Activated CD8-positive, alpha-beta T cell treated with anti-CD3 and anti-CD28 coated beads for 36 hours (primary cell): ENCODE measurements around the gene TBC1D16. TPM values are rescaled to one million over a fixed set of nuclear protein-coding genes. Genes with fewer than 3 reads are reported as not detected.

Experiments used
- ATAC-seq: fragments of 200-7000 bp; cut with Tn5 transposase; one replicate; pipeline ENCODE4 v1.10.0; 2021; ENCODE audit warnings: mild to moderate bottlenecking, moderate library complexity
- CTCF ChIA-PET: fragments of 350-600 bp; sonication (Branson Sonifier 250); formaldehyde crosslinking; loops from one replicate; lab custom pipeline; 2021; ENCODE audit warnings: antibody characterized with exemption; lab: Charles Lee
- POLR2A ChIA-PET: fragments of 350-600 bp; sonication (Branson Sonifier 250); formaldehyde crosslinking; loops from one replicate; lab custom pipeline; 2021; ENCODE audit warnings: antibody characterized with exemption; lab: Charles Lee
- DNase-seq: peaks from one replicate; pipeline ENCODE4 v3.0.0-alpha.2; 2020
- H3K27ac Mint-ChIP-seq: one replicate; pipeline ENCODE4 v1.8.0; 2021; ENCODE audit warnings: mild to moderate bottlenecking, mixed read lengths
- H3K27me3 Mint-ChIP-seq: one replicate; pipeline ENCODE4 v1.8.0; 2021; ENCODE audit warnings: mixed read lengths
- H3K36me3 Mint-ChIP-seq: one replicate; pipeline ENCODE4 v1.8.0; 2021; ENCODE audit warnings: low read depth, mixed read lengths
- H3K4me1 Mint-ChIP-seq: one replicate; pipeline ENCODE4 v1.8.0; 2021; ENCODE audit warnings: low read depth, mixed read lengths
- H3K4me3 Mint-ChIP-seq: one replicate; pipeline ENCODE4 v1.8.0; 2021; ENCODE audit warnings: mild to moderate bottlenecking, moderate library complexity, mixed read lengths
- H3K9me3 Mint-ChIP-seq: one replicate; pipeline ENCODE4 v1.8.0; 2021; ENCODE audit warnings: mixed read lengths
- CTCF ChIP-seq: fragments of 200-600 bp; IDR thresholded peaks from one replicate; pipeline ENCODE4 v1.8.0; 2022; ENCODE audit warnings: antibody characterized with exemption, mild to moderate bottlenecking
- intact Hi-C: fragments of 100-400 bp; cut with micrococcal nuclease; formaldehyde crosslinking; loops from one replicate; pipeline ENCODE4 v1.10.0; 2022
- total RNA-seq, 2 experiments: library from RNA; stranded (reverse); gene quantifications; one replicate each; pipeline ENCODE4 v1.2.3, GENCODE V29; 2021

Gene TBC1D16
- total RNA-seq, 2 experiments from 2014 or later: 9.6 to 12.0 TPM

- Mint-ChIP-seq H3K4me3 (no peak overlapping the region), H3K36me3 (no peaks in the 10 kb centered on the region)
- peak; percentile 57 for DNase-seq
Measured at GRCh38 chr17:79933863-79934652, 101.6 kb downstream of the TBC1D16 start.

DNA sequence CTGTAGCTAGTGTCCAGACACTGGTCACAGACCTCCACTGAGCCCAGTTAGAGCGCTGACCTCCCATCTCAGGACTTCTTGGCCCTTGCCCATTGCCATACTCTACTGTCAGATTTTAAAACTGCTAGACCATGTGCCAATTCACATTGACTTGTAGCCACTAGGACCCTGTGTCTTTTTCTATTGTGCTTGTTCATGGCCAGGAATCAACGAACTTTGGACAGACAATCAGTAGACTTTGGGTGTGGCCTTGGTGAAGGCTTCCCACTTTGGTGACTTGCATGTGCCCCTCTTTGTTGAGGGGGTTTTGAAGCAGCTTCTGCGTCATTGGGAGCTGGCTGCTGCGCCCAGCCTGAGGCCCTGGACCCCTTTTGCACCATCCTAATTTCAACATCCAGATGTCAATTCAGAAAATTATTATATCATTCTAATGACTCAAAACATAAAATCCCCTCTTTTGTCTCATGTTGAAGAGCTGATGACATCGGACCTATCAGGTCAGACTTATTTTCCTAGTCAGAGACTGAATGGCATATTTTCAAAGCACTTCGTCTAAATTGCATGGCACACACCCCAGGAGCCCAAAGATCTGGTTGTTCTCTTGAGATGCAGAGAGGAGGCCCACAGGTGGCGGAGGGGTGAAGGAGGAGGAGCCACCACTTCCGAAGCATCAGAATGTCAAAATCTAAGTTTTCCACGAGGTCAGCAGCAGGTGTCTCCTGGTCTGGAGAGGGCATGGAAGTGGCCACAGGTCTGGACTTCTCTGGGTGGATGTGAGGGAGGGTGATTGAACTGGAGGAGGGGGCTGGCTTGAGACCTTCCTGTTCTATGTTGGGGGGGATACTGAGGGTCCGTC lies 103.0 kb downstream of the TBC1D16 start:
- H3K36me3 Mint-ChIP-seq: no peaks in the 10 kb centered on the region
- ATAC-seq: no peak
- intact Hi-C loops: no loop called here
- H3K27ac Mint-ChIP-seq: peak overlapping the region; percentile 28
- H3K9me3 Mint-ChIP-seq: no peaks in the 10 kb centered on the region
- peaks cover 12% of the 10 kb centered on the region for H3K27me3 Mint-ChIP-seq
- no peak overlapping the region for H3K4me3 Mint-ChIP-seq
- TF ChIP-seq CTCF: no peak
- POLR2A ChIA-PET: no interaction called here
- peaks cover 64% of the 10 kb centered on the region for H3K4me1 Mint-ChIP-seq
- no peak for DNase-seq
- CTCF ChIA-PET: interaction anchor here (1.0 kb wide), 1 partner anchor 9 kb away, joined by 3 read pairs; no protein-coding TSS in a partner anchor

More at GRCh38 chr17:79933863-79934652, 101.6 kb downstream of the TBC1D16 start:
- CTCF ChIA-PET: no interaction called here
- peak; percentile 63 for ATAC-seq
- Mint-ChIP-seq H3K9me3 (no peaks in the 10 kb centered on the region), H3K27ac (no peak overlapping the region), H3K27me3 (peaks cover 10% of the 10 kb centered on the region), H3K4me1 (peaks cover 63% of the 10 kb centered on the region)
- POLR2A ChIA-PET: no interaction called here
- intact Hi-C loops: no loop called here
- TF ChIP-seq CTCF: no peak

DNA sequence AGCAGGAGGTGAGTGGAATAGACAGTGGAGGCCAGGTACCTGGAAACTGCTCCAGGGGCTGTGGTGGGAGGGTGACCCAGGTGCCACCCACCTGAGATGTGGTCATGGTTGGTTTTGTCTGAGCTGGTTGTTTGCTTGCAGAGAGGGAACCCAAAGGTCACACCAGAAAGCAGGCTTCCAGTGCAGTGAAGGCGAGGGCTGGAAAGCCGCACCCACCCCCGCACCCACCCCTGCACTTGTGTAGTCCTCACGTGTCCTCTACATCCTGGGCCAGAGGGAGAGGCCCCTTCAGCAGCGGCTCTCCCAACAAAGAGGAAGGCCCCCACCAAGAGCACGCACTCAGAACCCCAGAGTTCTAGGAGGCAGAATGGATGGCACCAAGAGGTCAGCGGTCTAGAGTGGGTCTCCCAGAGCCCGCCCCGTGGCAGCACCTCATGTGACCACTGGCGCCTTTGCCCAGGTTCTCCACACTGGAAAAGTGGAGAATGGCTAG lies 103.8 kb downstream of the TBC1D16 start:
- no peaks in the 10 kb centered on the region for H3K36me3 Mint-ChIP-seq
- H3K4me1 Mint-ChIP-seq: peaks cover 61% of the 10 kb centered on the region
- intact Hi-C loops: no loop called here
- TF ChIP-seq CTCF: no peak
- no peaks in the 10 kb centered on the region for H3K9me3 Mint-ChIP-seq
- no peak overlapping the region for H3K4me3 Mint-ChIP-seq
- ATAC-seq (peak; percentile 10), DNase-seq (peak; percentile 28)
- ChIA-PET CTCF (interaction anchor here (1.2 kb wide), 1 partner anchor 169 kb away, joined by 3 read pairs; no protein-coding TSS in a partner anchor), POLR2A (no interaction called here)
- H3K27me3 Mint-ChIP-seq: peaks cover 12% of the 10 kb centered on the region
- no peak overlapping the region for H3K27ac Mint-ChIP-seq

DNA sequence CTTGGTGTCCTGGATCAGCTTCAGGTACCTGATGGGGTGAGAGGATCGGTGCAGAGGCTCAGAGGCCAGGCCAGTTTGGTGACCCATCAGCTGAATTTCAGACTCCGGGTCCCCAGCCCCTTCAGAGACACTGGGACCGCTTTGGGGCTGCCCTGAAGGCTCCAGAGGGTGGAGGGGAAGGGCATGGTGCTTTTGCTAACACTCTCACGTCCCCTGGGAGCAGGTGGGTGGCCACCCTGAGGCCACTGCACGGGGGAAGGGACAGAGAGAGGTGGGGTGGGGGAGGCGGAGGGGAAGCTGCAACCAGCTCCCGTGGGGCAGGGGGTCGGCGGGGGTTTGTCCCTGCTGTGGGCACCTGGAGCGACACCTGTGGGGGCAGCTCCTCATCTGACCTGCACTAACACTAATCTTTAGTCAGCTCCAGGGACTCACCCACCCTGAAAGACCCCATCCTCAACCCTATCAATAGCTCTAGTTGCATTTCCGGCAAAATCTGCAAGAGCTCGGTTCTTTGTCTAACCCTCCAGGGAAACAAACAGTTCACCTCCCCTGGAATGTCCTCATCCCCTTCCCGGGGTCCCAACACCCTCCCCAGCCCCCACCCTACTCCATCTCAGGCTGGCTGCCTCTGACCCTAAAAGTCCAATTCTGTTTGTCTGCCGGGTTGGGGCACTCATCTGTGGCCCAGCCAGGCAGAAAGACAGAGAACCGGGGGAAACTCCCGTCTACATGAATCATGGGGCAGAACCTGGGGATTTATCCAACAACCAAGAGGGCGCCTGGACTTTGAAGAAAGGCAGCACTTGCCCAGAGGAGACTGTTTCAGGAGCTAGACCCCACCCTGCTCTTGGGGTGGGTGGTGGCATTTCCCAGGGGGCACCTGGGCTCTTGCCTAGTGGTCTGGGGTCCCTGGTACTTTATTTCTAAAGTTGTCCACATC lies 104.5 kb downstream of the TBC1D16 start:
- no peaks in the 10 kb centered on the region for H3K36me3 Mint-ChIP-seq
- DNase-seq: peak; percentile 51
- H3K4me3 Mint-ChIP-seq: no peak overlapping the region
- peaks cover 12% of the 10 kb centered on the region for H3K27me3 Mint-ChIP-seq
- ChIA-PET CTCF (interaction anchor here (1.2 kb wide), 1 partner anchor 168 kb away, joined by 3 read pairs; no protein-coding TSS in a partner anchor), POLR2A (interaction anchor here (0.9 kb wide), 1 partner anchor 15 kb away, joined by 3 read pairs; no protein-coding TSS in a partner anchor)
- intact Hi-C loops: no loop called here
- H3K9me3 Mint-ChIP-seq: no peaks in the 10 kb centered on the region
- peaks cover 54% of the 10 kb centered on the region for H3K4me1 Mint-ChIP-seq
- peak; percentile 48 for ATAC-seq
- no peak for TF ChIP-seq CTCF
- H3K27ac Mint-ChIP-seq: no peak overlapping the region
